Fibroblast of skin of abdomen (primary cell): ENCODE data around the gene CUL3.

Experiments used
- DNase-seq: peaks from one replicate; pipeline ENCODE4 v3.0.0-alpha.2; 2013

CUL3 gene

DNA sequence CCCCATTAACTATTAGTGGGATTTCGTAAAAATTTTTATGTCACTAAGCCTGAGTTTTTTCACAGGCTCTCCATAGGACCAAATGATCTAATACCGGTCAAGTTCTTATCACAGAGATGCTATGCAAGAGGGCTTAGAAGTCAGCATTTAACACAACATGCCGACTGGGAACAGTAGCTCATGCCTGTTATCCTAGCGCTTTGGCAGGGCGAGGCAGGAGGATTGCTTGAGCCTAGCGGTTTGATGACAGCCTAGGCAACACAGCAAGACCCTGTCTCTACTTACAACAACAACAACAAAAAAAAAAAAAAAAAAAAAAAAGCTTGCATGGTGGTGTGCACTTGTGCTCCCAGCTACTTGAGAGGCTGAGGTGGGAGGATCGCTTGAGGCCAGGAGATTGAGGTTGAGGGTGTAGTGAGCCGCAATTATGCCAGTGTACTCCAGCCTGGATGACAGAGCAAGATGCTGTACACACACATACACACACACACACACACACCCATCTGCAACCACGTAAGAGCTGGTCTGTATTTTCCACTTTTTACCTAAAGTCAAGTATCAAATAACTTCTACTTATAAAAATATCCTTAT, 115.7 kb downstream of the CUL3 start:
- no peak for DNase-seq

DNA sequence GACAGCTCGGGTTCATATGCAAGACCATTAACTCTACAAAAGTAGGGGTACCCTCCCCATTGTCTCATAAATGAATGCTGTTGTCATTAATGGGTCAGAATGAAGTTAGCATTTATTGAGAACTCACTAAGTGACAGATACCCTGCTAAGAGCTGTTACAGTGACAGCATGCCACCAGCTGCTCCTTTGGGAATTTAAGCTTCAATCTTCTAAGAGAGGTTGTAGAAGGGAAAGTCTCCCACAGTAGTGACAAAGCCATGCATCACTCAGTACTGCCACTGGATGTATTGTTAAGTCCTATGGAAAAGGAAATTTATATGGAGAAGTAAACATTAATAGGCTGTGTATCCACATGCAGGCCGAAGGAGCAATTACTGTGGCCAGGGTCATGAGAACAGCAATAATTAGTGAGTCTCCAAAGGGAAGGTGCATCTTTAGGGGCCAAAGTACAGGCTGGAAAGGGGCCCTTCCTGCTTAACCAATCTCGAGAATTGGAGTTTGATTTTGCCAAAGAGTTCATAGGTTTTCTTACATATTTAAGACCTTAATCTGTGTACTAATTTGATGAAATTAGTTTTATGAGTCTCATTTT, 118.8 kb downstream of the CUL3 start:
- no peak for DNase-seq

GRCh38 chr2:224461391-224461790, 123.8 kb downstream of the CUL3 start:
- DNase-seq = no peak

- DNase-seq = no peak
These were observed 127.6 kb downstream of the CUL3 start for GRCh38 chr2:224457408-224458096.

GRCh38 chr2:224453892-224454291, 131.3 kb downstream of the CUL3 start:
- no peak for DNase-seq

- no peak for DNase-seq
These were observed 135.7 kb downstream of the CUL3 start for GRCh38 chr2:224449212-224450147.

- no peak for DNase-seq
These were observed 136.9 kb downstream of the CUL3 start for GRCh38 chr2:224448236-224448635.

DNA sequence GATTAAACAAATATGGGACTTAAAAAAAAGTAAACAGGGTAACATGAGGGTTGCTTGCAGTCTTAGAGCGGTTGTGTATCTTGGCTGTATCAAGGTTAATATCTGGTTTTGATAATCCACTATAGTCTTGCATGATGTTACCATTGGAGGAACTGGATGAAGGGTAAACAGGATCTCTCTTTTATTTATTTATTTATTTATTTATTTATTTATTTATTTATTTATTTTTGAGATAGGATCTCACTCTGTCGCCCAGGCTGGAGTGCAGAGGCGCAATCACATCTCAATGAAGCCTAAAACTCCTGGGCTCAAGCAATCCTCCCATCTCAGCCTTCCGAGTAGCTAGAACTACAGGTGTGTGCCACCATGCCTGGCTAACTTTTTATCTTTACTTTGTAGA, 140.4 kb downstream of the CUL3 start:
- no peak for DNase-seq

DNA sequence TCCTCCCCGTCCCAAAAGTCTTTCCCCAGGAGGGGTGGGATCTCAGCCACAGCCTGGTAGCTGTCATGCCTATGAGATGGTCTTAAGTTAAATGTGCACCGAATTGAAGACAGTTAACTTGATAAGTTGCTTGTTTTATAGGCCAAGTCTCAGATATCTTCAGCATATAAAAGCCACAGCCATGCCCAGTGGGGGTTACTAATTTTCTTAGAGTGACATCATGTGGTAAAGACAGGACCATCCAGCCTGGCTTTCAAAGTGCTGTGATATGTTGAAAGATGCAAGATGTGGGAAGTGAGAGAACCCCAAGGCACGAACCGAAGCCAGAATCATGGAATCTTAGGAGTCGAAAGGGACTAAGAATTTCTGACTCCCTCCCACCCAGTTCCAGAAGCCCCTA, 141.1 kb downstream of the CUL3 start:
- DNase-seq = peak; percentile 59

DNA sequence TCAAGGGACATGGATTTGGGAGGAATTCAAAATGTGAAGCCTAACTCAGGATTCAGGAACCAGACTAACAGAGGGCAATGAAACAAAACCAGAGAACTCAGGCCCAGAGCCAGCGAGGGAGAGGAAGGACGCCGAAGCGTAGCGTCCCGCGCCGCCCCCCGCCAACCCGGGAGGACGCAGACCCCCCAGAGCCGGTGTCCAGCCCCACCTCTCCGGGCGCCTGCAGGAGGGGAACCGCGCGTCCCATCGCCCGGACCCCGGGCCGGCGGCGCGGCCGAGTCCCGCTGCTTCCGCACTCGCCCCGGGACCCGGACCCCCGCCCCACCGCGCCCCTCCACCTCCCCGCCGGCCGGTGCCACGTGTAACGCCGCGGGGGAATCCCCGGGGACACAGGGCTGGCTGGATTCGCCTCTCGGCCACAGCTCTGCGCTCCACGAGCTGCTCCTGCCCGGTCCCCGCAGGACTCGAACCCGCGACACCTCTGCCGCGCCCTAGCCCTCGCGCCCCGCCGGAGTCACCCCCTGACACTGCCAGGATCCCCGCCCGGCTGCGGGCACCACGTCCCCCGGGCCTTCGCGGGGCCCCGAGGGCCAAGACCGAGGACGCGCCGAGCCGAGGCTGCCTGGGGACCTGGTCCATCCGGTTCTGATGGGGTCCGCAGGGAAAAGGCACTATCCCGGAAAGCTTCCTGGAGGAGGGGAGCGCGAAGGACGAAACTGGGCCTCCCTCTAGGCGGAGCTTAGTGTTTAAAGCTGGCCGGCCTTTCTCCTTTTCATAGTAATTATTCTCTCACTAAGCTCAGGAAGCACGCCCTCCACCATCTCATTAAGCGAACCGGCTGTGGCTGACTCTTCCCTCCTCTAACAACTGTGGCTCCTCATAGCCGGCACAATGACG, 142.8 kb downstream of the CUL3 start:
- DNase-seq = peak; percentile 33

GRCh38 chr2:224440988-224441387, 144.2 kb downstream of the CUL3 start:
- DNase-seq = no peak

- no peak for DNase-seq
These were observed 146.4 kb downstream of the CUL3 start for GRCh38 chr2:224438726-224439125.

DNA sequence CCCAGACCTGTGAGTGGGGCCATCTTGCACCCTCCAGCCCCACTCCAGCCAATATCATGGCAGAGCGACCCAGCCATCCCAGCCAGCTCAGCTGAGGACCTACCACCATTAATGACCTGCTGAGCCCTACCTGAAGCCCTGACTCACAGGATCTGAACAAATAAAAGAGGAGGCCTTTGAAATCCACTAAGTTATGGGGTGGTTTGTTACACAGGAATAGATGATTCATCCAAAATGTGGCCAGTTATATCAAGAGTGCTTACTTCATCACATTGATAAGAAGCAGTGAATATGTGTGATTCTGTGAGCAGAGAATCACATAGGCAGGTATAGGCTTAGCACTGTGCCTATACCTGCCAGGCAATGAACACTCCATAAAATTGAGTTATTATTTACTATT, 148.5 kb downstream of the CUL3 start:
- DNase-seq = no peak

DNA sequence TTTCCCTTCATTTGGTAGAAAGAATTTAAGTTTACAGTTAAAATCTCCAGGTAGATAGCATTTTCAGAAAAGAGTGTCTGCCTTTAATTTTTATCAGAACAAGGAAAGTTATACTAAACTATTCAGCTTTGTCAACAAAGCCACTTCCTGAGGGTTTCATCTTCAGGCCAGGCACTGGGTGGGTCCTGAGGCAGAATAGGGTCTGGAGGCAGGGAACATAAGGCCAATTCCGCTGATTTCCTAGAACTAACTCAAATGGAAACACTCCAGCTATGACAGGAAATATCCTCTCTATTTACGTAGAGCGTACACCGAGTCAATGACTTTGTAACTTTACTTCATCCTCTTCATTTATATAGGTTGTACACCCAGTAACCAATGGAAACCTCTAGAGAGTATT, 150.5 kb downstream of the CUL3 start:
- DNase-seq = no peak

DNA sequence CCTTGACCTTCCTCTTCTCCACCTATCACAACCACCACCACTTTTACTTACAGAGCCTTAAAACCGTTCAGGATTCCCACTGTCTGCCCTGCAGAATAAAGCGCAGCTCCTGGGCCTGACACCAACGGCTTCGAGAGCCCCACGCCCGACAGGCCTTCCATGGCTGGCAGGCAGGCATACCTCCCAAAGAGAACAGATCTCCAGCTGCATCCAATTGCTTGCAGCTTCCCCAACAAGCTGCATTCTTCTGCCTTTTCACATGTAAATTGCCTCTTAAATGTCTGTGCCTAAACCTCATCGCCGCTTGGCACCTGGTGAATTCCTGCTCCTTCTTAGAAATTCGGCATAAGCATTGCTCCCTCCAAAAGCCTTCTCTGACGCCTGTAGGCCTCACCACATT, 151.7 kb downstream of the CUL3 start:
- no peak for DNase-seq

DNA sequence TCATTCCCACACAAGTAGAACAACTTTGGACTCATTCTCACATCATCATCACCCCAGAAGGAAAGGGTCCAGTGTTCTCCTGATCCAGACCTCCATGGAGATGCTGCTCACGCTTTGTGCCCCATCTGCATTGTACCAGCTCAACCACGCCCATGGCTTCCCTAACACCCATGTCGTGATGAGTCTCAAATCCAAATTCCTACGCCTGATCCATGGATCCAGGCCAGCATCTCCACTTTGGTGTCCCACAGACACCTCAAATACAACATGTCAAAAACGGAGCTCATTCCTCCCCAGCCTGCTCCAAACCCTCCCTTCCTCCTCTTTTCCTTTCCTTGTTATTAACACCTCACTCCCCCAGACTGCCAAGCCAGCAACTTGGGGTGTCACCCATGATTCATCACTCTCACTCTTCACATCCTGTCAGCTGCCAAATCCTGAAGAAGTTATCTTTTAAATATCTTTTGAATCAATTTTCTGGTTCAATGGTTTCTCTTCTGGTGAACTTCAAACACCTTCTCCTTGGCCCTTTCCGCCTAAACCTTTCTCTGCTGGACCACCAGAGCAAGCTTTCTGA, 153.1 kb downstream of the CUL3 start:
- DNase-seq = no peak

DNA sequence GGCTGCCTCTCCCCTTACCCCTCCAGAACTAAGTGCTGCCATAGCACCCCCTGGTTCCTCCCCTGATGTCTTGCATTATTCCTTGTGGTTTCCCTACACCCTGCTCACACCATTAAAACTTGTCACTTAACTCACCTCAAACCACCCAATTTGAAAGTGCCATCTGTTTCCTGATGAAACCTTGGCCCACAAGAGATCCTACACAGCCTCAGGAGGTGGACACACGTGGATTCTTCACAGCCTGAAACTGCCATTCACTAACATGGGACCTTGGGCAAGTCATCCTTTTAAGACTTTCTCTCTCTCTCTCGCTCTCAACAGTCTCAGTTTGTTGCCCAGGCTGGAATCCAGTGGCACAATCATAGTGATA, 155.7 kb downstream of the CUL3 start:
- no peak for DNase-seq

DNA sequence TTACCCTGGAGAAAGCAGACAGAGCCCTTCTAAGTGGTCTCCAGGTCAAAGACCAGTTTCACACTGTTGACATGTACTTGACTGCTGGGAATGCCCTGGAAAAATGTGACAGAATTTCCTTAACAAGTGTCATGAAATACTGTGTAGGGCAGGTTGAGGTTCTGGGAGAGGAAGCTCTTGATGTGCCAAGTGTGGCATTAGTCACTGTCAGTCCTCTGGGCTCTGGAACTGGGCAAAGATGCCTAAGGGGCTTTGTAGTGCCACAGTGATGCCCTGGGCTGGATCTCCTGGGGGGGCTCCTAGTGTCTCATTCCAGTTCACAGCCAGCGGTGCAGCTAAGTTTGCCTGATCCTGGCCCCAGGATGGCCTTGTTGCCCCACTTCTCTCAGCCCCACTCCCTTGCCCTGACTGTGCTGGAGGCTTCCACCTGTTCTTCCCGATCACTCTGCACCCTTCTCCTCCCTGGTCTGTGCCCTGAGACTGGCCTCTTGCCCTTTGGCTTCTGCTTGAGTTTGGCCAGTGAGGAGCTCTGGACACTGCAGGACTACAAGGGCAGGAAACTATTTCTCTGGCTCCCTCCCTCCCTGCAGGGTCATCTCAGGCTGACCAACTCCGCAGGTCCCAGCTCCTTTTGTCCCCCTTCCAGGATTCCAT, 156.2 kb downstream of the CUL3 start:
- DNase-seq = no peak

DNA sequence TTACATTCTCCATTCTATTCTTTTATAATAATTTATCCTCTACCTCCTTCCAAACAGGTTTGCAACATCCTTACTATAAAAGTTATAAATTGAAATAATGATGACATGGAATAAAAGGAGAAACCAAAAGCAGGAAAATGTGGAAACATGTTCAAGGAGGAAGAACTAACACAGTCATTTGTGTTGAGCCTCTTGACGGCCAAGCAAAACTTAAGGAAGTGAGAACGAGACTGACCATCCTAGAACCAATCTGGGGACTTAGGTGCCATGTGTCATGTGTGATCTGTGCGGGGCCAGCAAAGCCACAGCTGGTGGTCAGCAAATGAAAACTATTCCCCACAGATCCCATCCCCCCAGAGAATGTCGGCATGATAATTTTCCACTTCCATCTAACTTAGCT, 157.7 kb downstream of the CUL3 start:
- DNase-seq = no peak

- DNase-seq = no peak
These were observed 158.5 kb downstream of the CUL3 start for GRCh38 chr2:224426656-224427055.

DNA sequence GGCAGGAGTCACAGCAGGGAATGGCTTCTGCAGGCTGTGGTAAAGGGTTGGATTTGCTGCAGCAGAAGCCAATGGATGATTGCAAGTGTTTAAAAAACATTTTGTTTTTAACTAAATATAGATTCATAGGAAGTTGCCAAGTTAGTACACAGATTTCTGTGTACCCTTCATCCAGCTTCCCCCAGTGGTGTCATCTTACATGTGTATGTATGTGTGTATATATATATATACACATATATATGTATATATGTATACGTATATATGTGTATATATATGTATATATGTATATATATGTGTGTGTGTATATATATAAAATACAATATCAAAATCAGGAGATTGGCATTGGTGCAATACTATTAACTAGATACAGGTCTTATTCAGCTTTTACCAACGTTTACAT, 164.1 kb downstream of the CUL3 start:
- DNase-seq = no peak
